GM18867 (cell line): ENCODE data around the gene RPL26.
"Not testable (repeated sequence)": the region's sequence is repeated elsewhere in the genome, so short reads cannot be mapped to it uniquely, and the experiment has no call there.

ENCODE experiments used
- ATAC-seq: cut with Tn5 transposase; IDR thresholded peaks from one replicate; pipeline ENCODE4 v1.9.1; 2021; ENCODE audit warnings: mild to moderate bottlenecking, moderate library complexity; ENCODE audit not compliant: unreplicated experiment

RPL26 gene

GRCh38 chr17:8397636-8398035 is 14.6 kb upstream of the RPL26 start, which contains the start of gene RNF222:
TSS of gene RNF222 (minus strand) at chr17:8397827. CDS start at chr17:8393461, 4,366 bp downstream.
- ATAC-seq = no peak

GRCh38 chr17:8394497-8394896 is 11.5 kb upstream of the RPL26 start:
- ATAC-seq = not testable (repeated sequence)

- no peak for ATAC-seq
Observed at GRCh38 chr17:8393470-8394231, 10.7 kb upstream of the RPL26 start.

- ATAC-seq = no peak
Observed at GRCh38 chr17:8392674-8393469, 9.9 kb upstream of the RPL26 start.

GRCh38 chr17:8392274-8392673 is 9.3 kb upstream of the RPL26 start:
- no peak for ATAC-seq

- ATAC-seq = no peak
Observed at GRCh38 chr17:8391711-8392110, 8.7 kb upstream of the RPL26 start.

- no peak for ATAC-seq
Observed at GRCh38 chr17:8387914-8388651, 5.1 kb upstream of the RPL26 start.

- ATAC-seq = no peak
Observed at GRCh38 chr17:8386841-8387240, 3.8 kb upstream of the RPL26 start.

GRCh38 chr17:8384801-8385378 is 1.9 kb upstream of the RPL26 start:
- ATAC-seq = no peak

- peak; percentile 4 for ATAC-seq
Observed at GRCh38 chr17:8382880-8383142, 182 bp downstream of the RPL26 start.

- ATAC-seq = no peak
Observed at GRCh38 chr17:8382052-8382879, 727 bp downstream of the RPL26 start.

GRCh38 chr17:8380049-8380448 is 2.9 kb downstream of the RPL26 start:
- no peak for ATAC-seq

- ATAC-seq = not testable (repeated sequence)
Observed at GRCh38 chr17:8378117-8378516, 4.9 kb downstream of the RPL26 start.

GRCh38 chr17:8377422-8377821 is 5.6 kb downstream of the RPL26 start:
- ATAC-seq = no peak

- peak; percentile 88 for ATAC-seq
Observed at GRCh38 chr17:8376271-8377067, 6.5 kb downstream of the RPL26 start, which contains the start of gene KRABD2. TSS of gene KRABD2 (minus strand) at chr17:8376704.

- ATAC-seq = no peak
Observed at GRCh38 chr17:8375738-8376259, 7.2 kb downstream of the RPL26 start.

- not testable (repeated sequence) for ATAC-seq
Observed at GRCh38 chr17:8373856-8374255, 9.1 kb downstream of the RPL26 start.

- no peak for ATAC-seq
Observed at GRCh38 chr17:8372422-8372821, 10.6 kb downstream of the RPL26 start.

- no peak for ATAC-seq
Observed at GRCh38 chr17:8371786-8372185, 11.2 kb downstream of the RPL26 start.
